ENCODE measurements around the gene KCTD17. TPM values are rescaled to one million over a fixed set of nuclear protein-coding genes. Genes with fewer than 3 reads are reported as not detected.

The KCTD17 gene
- total RNA-seq, 1 experiment from 2014 or later = 11.7 TPM

DNA sequence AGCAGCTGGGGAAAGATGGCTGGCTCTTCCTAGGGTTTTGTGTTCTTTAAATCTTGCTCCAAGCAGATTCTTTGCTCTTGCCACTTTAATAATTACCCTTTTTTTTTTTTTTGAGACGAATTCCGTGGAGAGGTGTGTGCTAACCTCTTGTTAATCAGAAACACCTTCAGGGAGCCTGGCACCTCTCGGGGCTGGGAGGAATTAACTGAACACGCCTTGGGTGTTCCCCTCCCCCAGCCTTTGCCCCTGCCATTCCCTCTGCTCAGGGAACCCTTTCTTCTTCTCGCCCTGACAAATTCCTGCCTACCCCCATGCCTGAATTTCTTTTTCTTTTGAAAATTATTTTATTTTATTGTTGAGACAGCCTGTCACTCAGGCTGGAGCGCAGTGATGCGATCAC lies 40.5 kb downstream of the KCTD17 start:
- H3K36me3 Mint-ChIP-seq (ENCODE audit: insufficient read depth, unreplicated experiment) = no peaks in the 10 kb centered on the region
- no peaks in the 10 kb centered on the region for H3K9me3 Mint-ChIP-seq (ENCODE audit: unreplicated experiment)
- DNase-seq (ENCODE audit: unreplicated experiment) = no peak
- BruUV-seq (replicated peaks) = no TSS peak
- peaks cover 32% of the 10 kb centered on the region for H3K27me3 Mint-ChIP-seq (ENCODE audit: insufficient read depth, unreplicated experiment)
- H3K4me1 Mint-ChIP-seq (ENCODE audit: insufficient read depth, unreplicated experiment) = peaks cover 9% of the 10 kb centered on the region
- intact Hi-C loops (cut with micrococcal nuclease) = no loop called here
- H3K27ac Mint-ChIP-seq (ENCODE audit: low read depth, unreplicated experiment) = no peak overlapping the region
- ChIA-PET POLR2A (no interaction called here), CTCF (no interaction called here)
- TF ChIP-seq, protein P1, sequence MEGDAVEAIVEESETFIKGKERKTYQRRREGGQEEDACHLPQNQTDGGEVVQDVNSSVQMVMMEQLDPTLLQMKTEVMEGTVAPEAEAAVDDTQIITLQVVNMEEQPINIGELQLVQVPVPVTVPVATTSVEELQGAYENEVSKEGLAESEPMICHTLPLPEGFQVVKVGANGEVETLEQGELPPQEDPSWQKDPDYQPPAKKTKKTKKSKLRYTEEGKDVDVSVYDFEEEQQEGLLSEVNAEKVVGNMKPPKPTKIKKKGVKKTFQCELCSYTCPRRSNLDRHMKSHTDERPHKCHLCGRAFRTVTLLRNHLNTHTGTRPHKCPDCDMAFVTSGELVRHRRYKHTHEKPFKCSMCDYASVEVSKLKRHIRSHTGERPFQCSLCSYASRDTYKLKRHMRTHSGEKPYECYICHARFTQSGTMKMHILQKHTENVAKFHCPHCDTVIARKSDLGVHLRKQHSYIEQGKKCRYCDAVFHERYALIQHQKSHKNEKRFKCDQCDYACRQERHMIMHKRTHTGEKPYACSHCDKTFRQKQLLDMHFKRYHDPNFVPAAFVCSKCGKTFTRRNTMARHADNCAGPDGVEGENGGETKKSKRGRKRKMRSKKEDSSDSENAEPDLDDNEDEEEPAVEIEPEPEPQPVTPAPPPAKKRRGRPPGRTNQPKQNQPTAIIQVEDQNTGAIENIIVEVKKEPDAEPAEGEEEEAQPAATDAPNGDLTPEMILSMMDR (IDR thresholded peaks at IDR 0.05; ENCODE audit: unreplicated experiment) = no peak
- no peak overlapping the region for H3K4me3 Mint-ChIP-seq (ENCODE audit: unreplicated experiment)

DNA sequence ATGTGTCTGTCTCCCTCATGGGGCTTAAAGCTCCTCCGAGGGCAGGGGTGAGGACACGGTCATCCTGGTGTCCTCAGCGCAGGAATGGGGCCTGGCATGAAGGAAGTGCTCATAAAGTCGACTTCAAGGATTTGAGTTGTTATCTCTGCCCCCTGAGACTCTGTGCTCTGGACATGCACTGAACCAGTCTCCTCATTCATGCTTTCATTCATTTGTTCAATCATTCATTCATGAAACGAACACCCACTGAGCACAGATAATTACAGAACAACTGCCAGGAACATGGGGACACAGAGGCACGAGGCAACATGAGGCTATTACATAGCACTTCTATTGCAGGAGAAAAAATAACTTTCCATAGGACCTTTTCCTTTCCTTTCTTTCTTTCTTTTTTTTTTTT lies 41.5 kb downstream of the KCTD17 start:
- POLR2A ChIA-PET = no interaction called here
- Mint-ChIP-seq H3K27ac (ENCODE audit: low read depth, unreplicated experiment) (no peak overlapping the region), H3K4me1 (ENCODE audit: insufficient read depth, unreplicated experiment) (peaks cover 8% of the 10 kb centered on the region), H3K27me3 (ENCODE audit: insufficient read depth, unreplicated experiment) (peaks cover 39% of the 10 kb centered on the region), H3K4me3 (ENCODE audit: unreplicated experiment) (no peak overlapping the region), H3K9me3 (ENCODE audit: unreplicated experiment) (no peaks in the 10 kb centered on the region), H3K36me3 (ENCODE audit: insufficient read depth, unreplicated experiment) (no peaks in the 10 kb centered on the region)
- DNase-seq (ENCODE audit: unreplicated experiment) = no peak
- no TSS peak for BruUV-seq (replicated peaks)
- CTCF ChIA-PET = interaction anchor here (0.7 kb wide), 1 partner anchor 164 kb away, joined by 3 read pairs; no protein-coding TSS in a partner anchor
- intact Hi-C loops (cut with micrococcal nuclease) = no loop called here
- TF ChIP-seq, protein P1 (IDR thresholded peaks at IDR 0.05; ENCODE audit: unreplicated experiment) = no peak

GRCh38 chr22:37094239-37094638 lies 42.7 kb downstream of the KCTD17 start:
- BruUV-seq (replicated peaks) = no TSS peak

DNA sequence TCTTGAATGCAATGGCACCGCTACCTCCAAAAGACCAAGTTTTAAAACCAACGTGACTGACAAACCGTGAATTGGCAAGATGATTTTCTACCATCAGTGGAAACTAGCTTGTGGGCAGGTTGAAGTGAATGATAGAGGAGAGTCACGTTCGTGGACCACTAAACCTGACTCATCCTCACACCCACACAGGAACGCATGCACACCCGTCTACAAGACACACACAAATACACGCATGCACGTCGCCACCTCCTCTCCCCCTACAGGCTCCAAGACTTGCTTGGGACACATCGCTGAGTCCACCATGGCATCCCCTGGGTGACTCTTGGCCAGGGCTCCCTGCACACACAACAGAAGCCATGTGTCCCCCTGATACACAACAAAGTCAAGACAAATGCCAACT lies 43.6 kb downstream of the KCTD17 start:
- Mint-ChIP-seq H3K4me1 (ENCODE audit: insufficient read depth, unreplicated experiment) (no peaks in the 10 kb centered on the region), H3K27ac (ENCODE audit: low read depth, unreplicated experiment) (no peak overlapping the region), H3K27me3 (ENCODE audit: insufficient read depth, unreplicated experiment) (peaks cover 59% of the 10 kb centered on the region), H3K4me3 (ENCODE audit: unreplicated experiment) (no peak overlapping the region), H3K9me3 (ENCODE audit: unreplicated experiment) (no peaks in the 10 kb centered on the region), H3K36me3 (ENCODE audit: insufficient read depth, unreplicated experiment) (no peaks in the 10 kb centered on the region)
- BruUV-seq (replicated peaks) = no TSS peak
- intact Hi-C loops (cut with micrococcal nuclease) = no loop called here
- ChIA-PET CTCF (interaction anchor here (1.7 kb wide), 1 partner anchor 18 kb away, joined by 3 read pairs; no protein-coding TSS in a partner anchor), POLR2A (no interaction called here)
- TF ChIP-seq, protein P1 (IDR thresholded peaks at IDR 0.05; ENCODE audit: unreplicated experiment) = no peak
- no peak for DNase-seq (ENCODE audit: unreplicated experiment)

More at GRCh38 chr22:37094239-37094638, 42.7 kb downstream of the KCTD17 start:
- Mint-ChIP-seq H3K27ac (ENCODE audit: low read depth, unreplicated experiment) (no peak overlapping the region), H3K4me3 (ENCODE audit: unreplicated experiment) (no peak overlapping the region), H3K9me3 (ENCODE audit: unreplicated experiment) (no peaks in the 10 kb centered on the region), H3K4me1 (ENCODE audit: insufficient read depth, unreplicated experiment) (no peaks in the 10 kb centered on the region), H3K27me3 (ENCODE audit: insufficient read depth, unreplicated experiment) (peaks cover 50% of the 10 kb centered on the region), H3K36me3 (ENCODE audit: insufficient read depth, unreplicated experiment) (no peaks in the 10 kb centered on the region)
- TF ChIP-seq, protein P1 (IDR thresholded peaks at IDR 0.05; ENCODE audit: unreplicated experiment) = no peak
- no peak for DNase-seq (ENCODE audit: unreplicated experiment)
- CTCF ChIA-PET = interaction anchor here (0.9 kb wide), 1 partner anchor 51 kb away, joined by 4 read pairs; no protein-coding TSS in a partner anchor
- intact Hi-C loops (cut with micrococcal nuclease) = no loop called here
- POLR2A ChIA-PET = no interaction called here
